ENCODE data around the gene RIPOR3.

The RIPOR3 gene

DNA sequence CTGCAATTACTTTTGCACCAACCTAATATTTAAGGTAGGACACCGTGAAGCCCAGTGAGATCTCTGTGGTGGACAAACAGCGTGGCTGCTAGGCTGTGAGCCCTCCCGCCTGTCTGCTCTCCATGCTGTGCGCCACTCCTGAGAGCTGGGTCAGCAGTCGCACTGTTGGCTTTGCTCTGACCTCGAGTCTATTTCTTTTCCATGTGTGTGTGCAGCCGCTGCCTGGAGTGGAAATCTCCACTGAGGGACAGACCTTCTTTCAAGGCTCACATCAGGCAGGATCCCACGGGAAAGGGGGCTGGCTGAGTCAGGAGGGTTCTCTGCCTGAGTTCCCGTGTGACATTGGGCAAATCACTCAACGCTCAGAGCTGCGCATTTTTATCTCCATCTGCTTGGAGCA is 27.1 kb downstream of the RIPOR3 start:
- Mint-ChIP-seq H3K4me1 (no peaks in the 10 kb centered on the region), H3K4me3 (no peak overlapping the region), H3K27me3 (peaks cover 48% of the 10 kb centered on the region), H3K9me3 (no peaks in the 10 kb centered on the region), H3K27ac (ENCODE audit: low read depth) (no peak overlapping the region), H3K36me3 (ENCODE audit: insufficient read depth) (peaks cover 2% of the 10 kb centered on the region)
- ATAC-seq (replicated peaks; ENCODE audit: extremely low read depth, poor library complexity, severe bottlenecking) (no peak), DNase-seq (ENCODE audit: low spot score in 2 of 2) (no peak)

DNA sequence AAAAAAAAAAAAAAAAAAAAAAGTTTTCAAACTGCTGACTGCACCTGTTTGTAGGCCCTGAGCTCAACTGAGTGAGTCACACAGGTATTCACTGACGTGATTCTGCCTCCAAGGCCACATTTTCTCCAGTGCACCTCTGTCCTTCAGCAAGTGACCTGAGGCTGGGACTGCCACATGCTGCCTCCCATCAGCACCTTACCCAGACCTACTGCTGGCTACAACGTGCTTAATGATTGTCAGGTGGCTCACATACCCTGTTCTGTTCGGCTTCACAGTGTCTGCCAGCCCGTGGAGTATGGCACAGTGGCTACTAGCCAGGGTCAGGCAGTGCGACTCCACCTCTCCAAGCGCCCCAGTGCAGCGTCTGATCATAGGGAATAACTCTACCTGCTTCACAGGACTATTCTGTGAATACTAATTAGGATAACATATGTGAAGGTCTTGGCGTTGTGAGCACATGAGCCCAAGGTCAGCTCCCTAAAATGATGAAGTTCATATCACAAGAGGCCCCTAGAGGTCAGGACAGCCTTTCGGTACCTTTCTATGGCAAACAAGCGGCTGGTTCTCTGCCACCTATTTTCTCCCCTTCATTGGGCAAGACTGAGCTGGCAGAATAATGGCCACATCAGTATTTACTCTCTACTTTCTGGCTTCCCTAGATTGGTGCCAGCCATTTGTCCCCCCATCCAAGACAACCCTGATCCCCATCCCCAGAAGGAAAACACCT is 28.1 kb downstream of the RIPOR3 start:
- Mint-ChIP-seq H3K27me3 (peaks cover 38% of the 10 kb centered on the region), H3K4me3 (no peak overlapping the region), H3K27ac (ENCODE audit: low read depth) (no peak overlapping the region), H3K9me3 (no peaks in the 10 kb centered on the region), H3K36me3 (ENCODE audit: insufficient read depth) (peaks cover 2% of the 10 kb centered on the region), H3K4me1 (no peaks in the 10 kb centered on the region)
- no peak for DNase-seq (ENCODE audit: low spot score in 2 of 2)
- ATAC-seq (replicated peaks; ENCODE audit: extremely low read depth, poor library complexity, severe bottlenecking) = no peak

DNA sequence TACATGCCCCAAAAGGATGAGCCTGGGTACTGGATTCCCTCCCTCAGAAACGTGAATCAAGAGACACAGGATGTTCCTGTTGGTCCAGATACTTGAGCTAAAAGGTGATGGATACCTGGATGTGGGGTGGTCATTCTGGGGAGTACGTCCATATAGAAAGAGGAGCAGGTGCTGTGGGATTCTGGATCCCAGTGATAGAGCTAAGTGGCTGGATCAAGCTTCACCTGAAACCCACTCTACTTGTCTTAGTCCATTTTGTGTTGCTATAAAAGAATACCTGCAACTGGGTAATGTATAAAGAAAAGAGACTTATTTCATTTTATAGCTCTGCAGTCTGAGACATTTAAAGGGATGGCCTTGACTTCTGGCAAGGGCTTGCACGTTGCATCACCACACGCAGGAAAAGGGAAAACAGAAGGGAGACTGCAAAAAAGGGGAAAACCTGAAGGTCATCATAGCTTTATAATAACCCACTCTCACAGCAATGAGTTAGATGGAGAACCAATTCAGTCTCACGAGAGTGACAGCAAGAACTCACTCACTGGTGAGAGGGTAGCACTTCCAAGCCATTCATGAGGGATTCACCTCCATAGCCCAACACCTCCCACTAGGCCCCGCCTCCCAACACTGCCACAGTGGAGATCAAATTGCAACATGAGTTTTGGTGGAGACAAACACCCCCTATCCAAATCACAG is 31.2 kb downstream of the RIPOR3 start:
- Mint-ChIP-seq H3K4me3 (no peak overlapping the region), H3K9me3 (no peaks in the 10 kb centered on the region), H3K27ac (ENCODE audit: low read depth) (no peak overlapping the region), H3K36me3 (ENCODE audit: insufficient read depth) (peaks cover 2% of the 10 kb centered on the region), H3K27me3 (peaks cover 33% of the 10 kb centered on the region), H3K4me1 (no peaks in the 10 kb centered on the region)
- no peak for ATAC-seq (replicated peaks; ENCODE audit: extremely low read depth, poor library complexity, severe bottlenecking)
- no peak for DNase-seq (ENCODE audit: low spot score in 2 of 2)

DNA sequence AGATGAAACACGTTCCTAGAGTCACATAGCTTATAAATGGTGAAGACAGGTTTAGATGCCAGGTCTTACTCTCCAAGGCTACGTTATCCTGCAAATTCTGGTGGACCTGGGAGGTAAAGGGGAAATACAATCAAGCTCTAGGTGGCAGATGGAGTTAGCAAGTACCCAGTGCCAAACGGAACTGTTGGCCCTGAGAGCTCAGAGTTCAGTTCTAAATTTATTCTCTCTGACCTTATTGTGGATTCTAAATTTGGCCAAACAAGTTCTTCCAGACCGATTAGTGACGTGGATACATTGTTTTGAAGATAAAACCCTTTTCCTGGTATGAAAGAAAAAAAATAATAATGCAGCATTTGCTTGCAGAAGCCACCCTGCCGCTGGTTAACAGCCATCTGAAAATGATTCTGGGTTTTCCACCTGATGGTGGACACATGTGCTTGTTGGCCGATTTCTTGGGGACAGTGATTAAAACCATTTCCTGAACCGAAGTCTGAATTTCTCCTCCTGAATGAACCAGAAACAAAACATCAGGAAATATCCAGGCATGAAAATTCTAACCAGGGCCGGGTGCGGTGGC is 32.5 kb downstream of the RIPOR3 start:
- H3K4me3 Mint-ChIP-seq = no peak overlapping the region
- no peak for ATAC-seq (replicated peaks; ENCODE audit: extremely low read depth, poor library complexity, severe bottlenecking)
- H3K9me3 Mint-ChIP-seq = no peaks in the 10 kb centered on the region
- H3K27ac Mint-ChIP-seq (ENCODE audit: low read depth) = no peak overlapping the region
- H3K27me3 Mint-ChIP-seq = peaks cover 32% of the 10 kb centered on the region
- no peak for DNase-seq (ENCODE audit: low spot score in 2 of 2)
- H3K4me1 Mint-ChIP-seq = no peaks in the 10 kb centered on the region
- peaks cover 2% of the 10 kb centered on the region for H3K36me3 Mint-ChIP-seq (ENCODE audit: insufficient read depth)

DNA sequence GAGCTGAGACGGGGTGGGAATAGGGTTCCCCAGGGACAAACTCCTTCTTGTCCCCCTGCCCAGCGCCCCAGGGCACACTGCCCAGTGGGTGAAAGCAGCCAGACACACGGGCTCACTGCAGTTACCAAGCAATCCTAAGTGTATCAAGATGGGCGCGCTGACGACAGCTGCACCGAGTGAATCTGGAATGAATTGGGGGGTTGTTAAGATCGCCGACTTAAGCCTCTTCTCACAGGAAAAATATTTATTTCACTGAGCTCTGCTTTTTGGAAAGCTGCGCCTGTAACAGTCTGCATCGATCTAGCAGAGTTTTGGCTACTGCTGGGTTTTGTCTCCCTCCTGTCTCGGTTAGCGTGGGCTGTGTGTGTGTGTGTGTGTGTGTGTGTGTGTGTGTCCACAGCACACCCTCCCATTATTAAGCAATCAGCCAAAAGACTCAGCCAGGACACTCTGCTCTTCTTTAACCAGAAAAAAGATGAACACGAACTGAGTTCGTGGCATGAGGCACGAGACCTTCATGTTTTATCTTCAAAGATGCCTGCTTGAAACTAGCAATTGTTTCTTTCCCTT is 35.9 kb downstream of the RIPOR3 start:
- H3K27me3 Mint-ChIP-seq = peaks cover 10% of the 10 kb centered on the region
- no peaks in the 10 kb centered on the region for H3K9me3 Mint-ChIP-seq
- no peak overlapping the region for H3K27ac Mint-ChIP-seq (ENCODE audit: low read depth)
- H3K36me3 Mint-ChIP-seq (ENCODE audit: insufficient read depth) = peaks cover 2% of the 10 kb centered on the region
- ATAC-seq (replicated peaks; ENCODE audit: extremely low read depth, poor library complexity, severe bottlenecking) (no peak), DNase-seq (ENCODE audit: low spot score in 2 of 2) (no peak)
- H3K4me1 Mint-ChIP-seq = no peaks in the 10 kb centered on the region
- H3K4me3 Mint-ChIP-seq = no peak overlapping the region

GRCh38 chr20:50654904-50655303 is 36.4 kb downstream of the RIPOR3 start:
- Mint-ChIP-seq H3K9me3 (no peaks in the 10 kb centered on the region), H3K36me3 (ENCODE audit: insufficient read depth) (peaks cover 2% of the 10 kb centered on the region), H3K4me1 (no peaks in the 10 kb centered on the region), H3K27ac (ENCODE audit: low read depth) (no peak overlapping the region), H3K27me3 (peaks cover 10% of the 10 kb centered on the region), H3K4me3 (no peak overlapping the region)
- DNase-seq (ENCODE audit: low spot score in 2 of 2) (no peak), ATAC-seq (replicated peaks; ENCODE audit: extremely low read depth, poor library complexity, severe bottlenecking) (no peak)

DNA sequence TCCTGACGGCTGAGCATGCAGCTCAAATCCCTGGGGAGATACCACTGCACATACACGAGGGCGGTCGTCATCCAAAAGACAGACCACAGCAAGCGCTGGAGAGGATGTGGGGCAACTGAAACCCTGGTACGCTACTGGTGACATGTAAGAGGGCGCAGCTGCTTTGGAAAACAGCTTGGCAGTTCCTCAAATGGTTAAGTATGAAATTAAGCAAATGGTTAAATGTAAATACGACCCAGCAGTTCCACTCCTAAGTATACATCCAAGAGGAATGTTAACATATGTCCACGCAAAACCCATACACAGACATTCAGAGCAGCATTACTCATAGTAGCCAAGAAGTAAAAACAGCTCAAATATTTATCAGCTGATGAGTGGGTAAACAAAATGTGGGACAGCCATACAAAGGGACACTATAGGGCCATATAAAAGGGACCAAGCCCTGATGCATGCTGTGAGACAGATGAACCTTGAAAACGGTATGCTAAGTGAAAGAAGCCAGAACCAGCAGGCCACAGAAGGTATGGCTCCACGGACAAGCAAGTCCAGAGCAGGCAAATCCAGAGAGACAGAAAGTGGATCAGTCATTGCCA is 38.5 kb downstream of the RIPOR3 start:
- DNase-seq (ENCODE audit: low spot score in 2 of 2) (no peak), ATAC-seq (replicated peaks; ENCODE audit: extremely low read depth, poor library complexity, severe bottlenecking) (no peak)
- H3K27ac Mint-ChIP-seq (ENCODE audit: low read depth) = no peak overlapping the region
- peaks cover 19% of the 10 kb centered on the region for H3K27me3 Mint-ChIP-seq
- H3K4me3 Mint-ChIP-seq = no peak overlapping the region
- peaks cover 2% of the 10 kb centered on the region for H3K36me3 Mint-ChIP-seq (ENCODE audit: insufficient read depth)
- no peaks in the 10 kb centered on the region for H3K4me1 Mint-ChIP-seq
- H3K9me3 Mint-ChIP-seq = no peaks in the 10 kb centered on the region

DNA sequence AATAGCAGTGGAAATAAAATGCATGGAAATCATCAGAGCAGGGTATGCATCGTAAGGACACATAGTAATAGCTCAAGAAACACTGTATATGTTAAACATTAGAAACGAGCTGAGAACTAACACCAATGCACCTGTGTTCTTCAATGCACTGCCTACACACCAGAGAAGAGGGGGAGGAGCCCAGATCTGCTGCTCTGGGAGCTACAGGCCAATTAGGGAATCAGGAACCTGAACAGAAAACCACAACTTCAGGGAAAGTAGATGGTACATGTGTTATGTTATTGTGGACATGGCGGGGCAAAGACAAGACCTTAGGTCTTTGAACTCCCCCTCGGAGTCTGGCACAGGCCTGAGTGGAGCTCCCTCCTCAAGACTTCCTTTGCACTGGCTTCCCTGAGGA is 39.7 kb downstream of the RIPOR3 start:
- no peaks in the 10 kb centered on the region for H3K9me3 Mint-ChIP-seq
- no peak for DNase-seq (ENCODE audit: low spot score in 2 of 2)
- H3K27me3 Mint-ChIP-seq = peaks cover 19% of the 10 kb centered on the region
- H3K4me1 Mint-ChIP-seq = no peaks in the 10 kb centered on the region
- ATAC-seq (replicated peaks; ENCODE audit: extremely low read depth, poor library complexity, severe bottlenecking) = no peak
- no peak overlapping the region for H3K4me3 Mint-ChIP-seq
- peaks cover 2% of the 10 kb centered on the region for H3K36me3 Mint-ChIP-seq (ENCODE audit: insufficient read depth)
- no peak overlapping the region for H3K27ac Mint-ChIP-seq (ENCODE audit: low read depth)

- H3K36me3 Mint-ChIP-seq (ENCODE audit: insufficient read depth) = peaks cover 2% of the 10 kb centered on the region
Observed at GRCh38 chr20:50649590-50649989, 41.8 kb downstream of the RIPOR3 start.

GRCh38 chr20:50648651-50649050 is 42.7 kb downstream of the RIPOR3 start:
- Mint-ChIP-seq H3K9me3 (no peaks in the 10 kb centered on the region), H3K27me3 (peaks cover 19% of the 10 kb centered on the region), H3K36me3 (ENCODE audit: insufficient read depth) (peaks cover 2% of the 10 kb centered on the region), H3K4me1 (no peaks in the 10 kb centered on the region), H3K4me3 (no peak overlapping the region), H3K27ac (ENCODE audit: low read depth) (no peak overlapping the region)
- no peak for DNase-seq (ENCODE audit: low spot score in 2 of 2)
- ATAC-seq (replicated peaks; ENCODE audit: extremely low read depth, poor library complexity, severe bottlenecking) = no peak

More at GRCh38 chr20:50649590-50649989, 41.8 kb downstream of the RIPOR3 start:
- ATAC-seq (replicated peaks; ENCODE audit: extremely low read depth, poor library complexity, severe bottlenecking) = no peak
- H3K9me3 Mint-ChIP-seq = no peaks in the 10 kb centered on the region
- H3K27me3 Mint-ChIP-seq = peaks cover 19% of the 10 kb centered on the region
- no peaks in the 10 kb centered on the region for H3K4me1 Mint-ChIP-seq
- no peak overlapping the region for H3K4me3 Mint-ChIP-seq
- DNase-seq (ENCODE audit: low spot score in 2 of 2) = no peak
- no peak overlapping the region for H3K27ac Mint-ChIP-seq (ENCODE audit: low read depth)

- Mint-ChIP-seq H3K4me1 (no peaks in the 10 kb centered on the region), H3K36me3 (ENCODE audit: insufficient read depth) (no peaks in the 10 kb centered on the region), H3K4me3 (no peak overlapping the region), H3K27ac (ENCODE audit: low read depth) (no peak overlapping the region), H3K9me3 (no peaks in the 10 kb centered on the region), H3K27me3 (peaks cover 29% of the 10 kb centered on the region)
- DNase-seq (ENCODE audit: low spot score in 2 of 2) (no peak), ATAC-seq (replicated peaks; ENCODE audit: extremely low read depth, poor library complexity, severe bottlenecking) (no peak)
Observed at GRCh38 chr20:50646483-50646996, 44.8 kb downstream of the RIPOR3 start.

GRCh38 chr20:50645253-50646068 is 45.9 kb downstream of the RIPOR3 start:
- no peak overlapping the region for H3K4me3 Mint-ChIP-seq
- H3K36me3 Mint-ChIP-seq (ENCODE audit: insufficient read depth) = no peaks in the 10 kb centered on the region
- H3K27me3 Mint-ChIP-seq = peaks cover 33% of the 10 kb centered on the region
- no peaks in the 10 kb centered on the region for H3K9me3 Mint-ChIP-seq
- H3K4me1 Mint-ChIP-seq = no peaks in the 10 kb centered on the region
- ATAC-seq (replicated peaks; ENCODE audit: extremely low read depth, poor library complexity, severe bottlenecking) = no peak
- DNase-seq (ENCODE audit: low spot score in 2 of 2) = no peak
- H3K27ac Mint-ChIP-seq (ENCODE audit: low read depth) = no peak overlapping the region

Measured in central memory CD8-positive, alpha-beta T cell (primary cell).